HEK293 (cell line): Measurements from ENCODE around the gene IST1.

ENCODE experiments used
- CTCF ChIA-PET: fragments of 350-600 bp; formaldehyde crosslinking; extraction: SDS; loops from one replicate; lab custom pipeline; 2021; ENCODE audit warnings: antibody characterized with exemption; lab: Yijun Ruan, JAX
- POLR2A ChIA-PET: fragments of 300-600 bp; formaldehyde crosslinking; extraction: SDS; loops from one replicate; lab custom pipeline; 2020; ENCODE audit warnings: antibody characterized with exemption, inconsistent platforms; lab: Yijun Ruan, JAX
- H3K27ac ChIP-seq: fragments of 200-500 bp; sonication (Bioruptor generic); 2 replicates; pipeline ENCODE4 v1.5.1; 2014; ENCODE audit warnings: low read depth, low read length, control low read depth, inconsistent platforms; ENCODE audit errors: extremely low read depth
- H3K36me3 ChIP-seq, 2 experiments: fragments of 200-500 bp in 1 of 2; sonication (Bioruptor generic) in 1 of 2; 1 replicate in 1 of 2; 2 replicates in 1 of 2; pipeline ENCODE4 v1.5.1; 2014 to 2017; ENCODE audit warnings: inconsistent platforms in 2 of 2, low read length in 2 of 2; ENCODE audit not compliant: control insufficient read depth in 2 of 2, insufficient read depth in 1 of 2
- H3K4me1 ChIP-seq: fragments of 200-500 bp; sonication (Bioruptor generic); 2 replicates; pipeline ENCODE4 v1.5.1; 2014; ENCODE audit warnings: mild to moderate bottlenecking, low read length, inconsistent platforms; ENCODE audit not compliant: control insufficient read depth, insufficient read depth
- H3K4me3 ChIP-seq: 2 replicates; pipeline ENCODE4 v1.5.1; 2011; ENCODE audit warnings: low read depth, mild to moderate bottlenecking, control low read depth, low read length, moderate library complexity
- H3K9me3 ChIP-seq: fragments of 200-500 bp; sonication (Bioruptor generic); 2 replicates; pipeline ENCODE4 v1.5.1; 2014; ENCODE audit warnings: low read depth, low read length, inconsistent platforms; ENCODE audit not compliant: control insufficient read depth, insufficient read depth
- EGR2 ChIP-seq: fragments of 450-650 bp; formaldehyde crosslinking; IDR thresholded peaks from 2 replicates; pipeline ENCODE4 v1.5.1; 2016; ENCODE audit warnings: low read depth, missing biosample characterization, missing genetic modification characterization
- FEZF1 ChIP-seq: fragments of 450-650 bp; formaldehyde crosslinking; IDR thresholded peaks from 2 replicates; pipeline ENCODE4 v1.5.1; 2016; ENCODE audit warnings: missing biosample characterization, missing genetic modification characterization
- GLI2 ChIP-seq: fragments of 450-650 bp; formaldehyde crosslinking; IDR thresholded peaks from 2 replicates; pipeline ENCODE4; 2017; ENCODE audit warnings: missing biosample characterization, missing genetic modification characterization, low read depth, borderline replicate concordance
- GLIS1 ChIP-seq: fragments of 450-650 bp; formaldehyde crosslinking; IDR thresholded peaks from 2 replicates; pipeline ENCODE4 v1.5.1; 2016; ENCODE audit warnings: missing biosample characterization, missing genetic modification characterization
- GLIS2 ChIP-seq: fragments of 450-650 bp; formaldehyde crosslinking; IDR thresholded peaks from 2 replicates; pipeline ENCODE4 v1.5.1; 2016; ENCODE audit warnings: missing biosample characterization, missing genetic modification characterization
- HOXC10 ChIP-seq: sonication (generic); formaldehyde crosslinking; IDR thresholded peaks from 2 replicates; pipeline ENCODE4 v1.8.1; 2023; ENCODE audit warnings: mild to moderate bottlenecking, missing genetic modification reagents
- KLF1 ChIP-seq: fragments of 450-650 bp; formaldehyde crosslinking; IDR thresholded peaks from 2 replicates; pipeline ENCODE4 v1.5.1; 2016; ENCODE audit warnings: missing biosample characterization, missing genetic modification characterization
- KLF10 ChIP-seq: fragments of 450-650 bp; IDR thresholded peaks from 2 replicates; pipeline ENCODE4 v1.5.1; 2018; ENCODE audit warnings: missing biosample characterization, mild to moderate bottlenecking, missing genetic modification characterization
- KLF9 ChIP-seq: fragments of 450-650 bp; formaldehyde crosslinking; IDR thresholded peaks from 2 replicates; pipeline ENCODE4 v1.5.1; 2016; ENCODE audit warnings: missing biosample characterization, missing genetic modification characterization, low read depth
- MEIS1 ChIP-seq: sonication (generic); formaldehyde crosslinking; IDR thresholded peaks from 2 replicates; pipeline ENCODE4 v1.8.1; 2022; ENCODE audit warnings: missing genetic modification reagents, mild to moderate bottlenecking, borderline replicate concordance
- MYNN ChIP-seq: fragments of 450-650 bp; formaldehyde crosslinking; IDR thresholded peaks from 2 replicates; pipeline ENCODE4 v1.5.1; 2016; ENCODE audit warnings: missing biosample characterization, missing genetic modification characterization, borderline replicate concordance
- PRDM1 ChIP-seq: fragments of 450-650 bp; formaldehyde crosslinking; IDR thresholded peaks from 2 replicates; pipeline ENCODE4; 2016; ENCODE audit warnings: missing biosample characterization, missing genetic modification characterization
- SP2 ChIP-seq: fragments of 450-650 bp; formaldehyde crosslinking; IDR thresholded peaks from 2 replicates; pipeline ENCODE4 v1.5.1; 2016; ENCODE audit warnings: missing biosample characterization, missing genetic modification characterization
- SP3 ChIP-seq: fragments of 450-650 bp; formaldehyde crosslinking; IDR thresholded peaks from 2 replicates; pipeline ENCODE4 v1.5.1; 2016; ENCODE audit warnings: missing biosample characterization, missing genetic modification characterization
- TSHZ1 ChIP-seq: fragments of 450-650 bp; formaldehyde crosslinking; IDR thresholded peaks from 2 replicates; pipeline ENCODE4 v1.5.1; 2016; ENCODE audit warnings: missing biosample characterization, missing genetic modification characterization, borderline replicate concordance
- ZBTB21 ChIP-seq: fragments of 450-650 bp; formaldehyde crosslinking; IDR thresholded peaks from 2 replicates; pipeline ENCODE4 v1.5.1; 2017; ENCODE audit warnings: missing biosample characterization, missing genetic modification characterization
- ZNF174 ChIP-seq: fragments of 450-650 bp; formaldehyde crosslinking; IDR thresholded peaks from 2 replicates; pipeline ENCODE4 v1.5.0; 2017; ENCODE audit warnings: missing biosample characterization, mild to moderate bottlenecking, missing genetic modification characterization
- ZNF18 ChIP-seq: fragments of 450-650 bp; formaldehyde crosslinking; IDR thresholded peaks from 2 replicates; pipeline ENCODE4 v1.5.1; 2016; ENCODE audit warnings: missing biosample characterization, missing genetic modification characterization
- ZNF2 ChIP-seq: fragments of 450-650 bp; formaldehyde crosslinking; IDR thresholded peaks from 2 replicates; pipeline ENCODE4 v1.5.1; 2016; ENCODE audit warnings: missing biosample characterization, missing genetic modification characterization
- ZNF274 ChIP-seq, 2 experiments: fragments of 200-500 bp in 1 of 2; fragments of 450-650 bp in 1 of 2; sonication (Bioruptor generic) in 1 of 2; formaldehyde crosslinking in 1 of 2; IDR thresholded peaks; 2 replicates each; pipeline versions ENCODE4 v1.5.1 to v1.6.1; 2014 to 2016; ENCODE audit warnings: borderline replicate concordance in 1 of 2, inconsistent platforms in 1 of 2, low read length in 1 of 2, missing biosample characterization in 1 of 2, missing genetic modification characterization in 1 of 2
- ZNF335 ChIP-seq: fragments of 450-650 bp; formaldehyde crosslinking; conservative IDR thresholded peaks from 2 replicates; pipeline ENCODE4 v1.5.1; 2016; ENCODE audit warnings: missing biosample characterization, missing genetic modification characterization
- ZNF37A ChIP-seq: fragments of 450-650 bp; IDR thresholded peaks from 2 replicates; pipeline ENCODE4 v1.5.1; 2018; ENCODE audit warnings: missing biosample characterization, missing genetic modification characterization
- ZNF423 ChIP-seq: fragments of 450-650 bp; formaldehyde crosslinking; IDR thresholded peaks from 2 replicates; pipeline ENCODE4 v1.5.1; 2016; ENCODE audit warnings: missing biosample characterization, missing genetic modification characterization
- ZNF585B ChIP-seq: fragments of 450-650 bp; formaldehyde crosslinking; IDR thresholded peaks from 2 replicates; pipeline ENCODE4 v1.5.1; 2016; ENCODE audit warnings: missing biosample characterization, missing genetic modification characterization
- ZNF654 ChIP-seq: fragments of 450-650 bp; formaldehyde crosslinking; IDR thresholded peaks from 2 replicates; pipeline ENCODE4 v1.5.1; 2016; ENCODE audit warnings: low read depth, missing biosample characterization, missing genetic modification characterization
- ZNF677 ChIP-seq: fragments of 450-650 bp; IDR thresholded peaks from 2 replicates; pipeline ENCODE4 v1.5.0; 2018; ENCODE audit warnings: missing biosample characterization, mild to moderate bottlenecking, missing genetic modification characterization, moderate library complexity
- ZNF692 ChIP-seq: fragments of 450-650 bp; formaldehyde crosslinking; IDR thresholded peaks from 2 replicates; pipeline ENCODE4 v1.5.1; 2016; ENCODE audit warnings: missing biosample characterization, missing genetic modification characterization
- ZNF76 ChIP-seq: fragments of 450-650 bp; formaldehyde crosslinking; IDR thresholded peaks from 2 replicates; pipeline ENCODE4; 2016; ENCODE audit warnings: low read depth, missing biosample characterization, missing genetic modification characterization, borderline replicate concordance

Gene IST1

DNA sequence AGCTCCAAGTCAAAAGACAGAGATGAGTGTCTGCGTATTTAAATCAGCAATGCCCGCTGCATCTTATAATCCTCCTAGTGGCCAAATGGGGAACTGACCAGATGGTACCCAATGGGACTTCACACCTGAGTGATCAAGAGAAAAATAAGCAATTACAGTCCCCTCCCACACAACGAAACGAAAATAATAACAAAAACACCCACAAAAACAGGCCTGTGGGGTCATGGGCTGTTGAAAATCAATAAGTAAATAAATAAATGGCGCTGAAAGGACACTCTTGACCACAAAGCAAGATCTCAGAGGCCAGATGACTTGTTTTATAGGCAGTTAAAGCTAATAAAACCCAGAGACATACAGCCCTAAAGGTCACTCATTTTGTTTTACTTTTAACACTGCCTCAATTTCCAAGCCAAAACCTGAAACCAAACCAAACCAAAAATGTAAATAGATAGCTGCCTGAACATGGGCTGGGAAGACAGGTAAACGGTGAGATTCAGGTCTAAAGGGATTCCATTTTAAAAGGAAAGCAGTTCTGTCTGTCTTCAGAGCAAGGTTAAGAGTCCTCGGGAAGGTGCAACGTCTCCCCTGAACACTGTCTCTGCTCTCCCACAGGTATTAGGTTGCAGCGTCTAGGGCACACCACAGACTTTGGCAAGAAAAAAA is 12.7 kb upstream of the IST1 start (continued):
- TF ChIP-seq MEIS1, result no peak
- peak; percentile 87 for TF ChIP-seq ZNF692 (tag by site-specific recombination)
- TF ChIP-seq ZBTB21 (tag by site-specific recombination), result no peak
- 0 out of 2 replicates have a peak, but pooled peaks have one; percentile 36 for TF ChIP-seq MYNN (tag by site-specific recombination)
- no peak for TF ChIP-seq GLI2 (tag by site-specific recombination)
- TF ChIP-seq EGR2 (tag by site-specific recombination), result peak; percentile 79
- TF ChIP-seq HOXC10, result no peak
- TF ChIP-seq ZNF274 (IDR thresholded peaks at IDR 0.05; ENCODE audit: low read length), result no peak
- no peak for TF ChIP-seq ZNF274 (tag by site-specific recombination; IDR thresholded peaks at IDR 0.05; ENCODE audit: borderline replicate concordance)
- TF ChIP-seq ZNF37A (tag by site-specific recombination), result no peak
- TF ChIP-seq ZNF174, result no peak
- no peak for TF ChIP-seq TSHZ1
- TF ChIP-seq ZNF18 (tag by site-specific recombination), result peak; percentile 77
- peak; percentile 16; the same call in 1 of the 2 replicates for TF ChIP-seq ZNF654 (tag by site-specific recombination)
- no peak for TF ChIP-seq ZNF76 (tag by site-specific recombination)
- TF ChIP-seq ZNF2 (tag by site-specific recombination), result no peak

DNA sequence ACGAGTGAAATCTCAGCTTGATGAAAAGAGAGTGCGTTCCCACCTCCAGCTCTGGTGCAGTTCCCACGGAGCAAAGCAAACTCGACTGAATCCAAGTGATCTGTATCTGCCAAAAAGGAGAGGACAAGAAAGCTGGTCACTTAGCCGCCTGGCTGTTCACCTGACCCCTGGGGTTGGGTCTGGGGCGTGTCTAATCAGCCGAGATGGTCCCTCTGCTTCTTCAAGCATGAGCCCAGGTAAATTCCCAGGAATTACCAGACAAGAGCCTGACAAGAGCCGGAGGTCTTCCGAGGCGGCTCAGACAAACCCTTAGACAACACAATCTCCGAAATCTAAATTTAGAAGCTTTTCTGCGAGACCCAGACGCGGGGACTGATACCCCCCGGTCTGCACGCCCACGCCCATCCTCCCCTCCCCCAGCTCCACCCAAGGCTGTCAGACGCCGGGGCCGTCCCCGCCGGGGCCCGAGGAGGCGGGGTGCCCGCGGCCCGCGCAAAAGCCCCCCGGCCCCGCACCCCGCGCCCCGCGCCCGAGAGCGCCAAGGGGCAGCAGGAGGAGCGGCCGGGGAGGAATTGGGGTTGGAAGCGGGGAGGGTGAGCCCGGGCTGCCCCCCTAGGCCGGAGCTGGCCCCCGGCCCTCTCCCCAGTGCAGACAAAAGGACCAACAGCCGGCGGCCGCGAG is 12.0 kb upstream of the IST1 start:
- CTCF ChIA-PET, result interaction anchor here (0.5 to 5.4 kb wide), 31 partner anchors 8 to 1125 kb away, joined by 3 to 59 read pairs (median 4); partner anchors contain the start of genes AP1G1, DHX38 and TXNL4B
- Histone ChIP-seq H3K9me3 (no peaks in the 10 kb centered on the region), H3K4me1 (0 out of 2 replicates have a peak, but pooled peaks cover 2% of the 10 kb centered on the region), H3K4me3 (peak overlapping the region; percentile 82), H3K27ac (peak overlapping the region; percentile 89), H3K36me3 (peaks cover 13 to 31% of the 10 kb centered on the region in 2 experiments)
- POLR2A ChIA-PET, result interaction anchor here (0.9 to 2.8 kb wide), 5 partner anchors 11 to 385 kb away, joined by 3 to 51 read pairs (median 3); partner anchors contain the start of gene IST1
- TF ChIP-seq KLF10 (tag by site-specific recombination) (no peak), FEZF1 (tag by site-specific recombination) (peak; percentile 88), ZNF692 (tag by site-specific recombination) (0 out of 2 replicates have a peak, but pooled peaks have one; percentile 4), PRDM1 (peak; percentile 81; the same call in 1 of the 2 replicates), ZNF335 (peak; percentile 80), ZNF677 (tag by site-specific recombination) (no peak), EGR2 (tag by site-specific recombination) (peak; percentile 53; the same call in 1 of the 2 replicates), ZNF585B (tag by site-specific recombination) (no peak), KLF1 (tag by site-specific recombination) (peak; percentile 85), SP3 (tag by site-specific recombination) (peak; percentile 71), SP2 (peak; percentile 34; the same call in 1 of the 2 replicates), KLF9 (tag by site-specific recombination) (peak; percentile 66; the same call in 1 of the 2 replicates), ZNF423 (tag by site-specific recombination) (0 out of 2 replicates have a peak, but pooled peaks have one; percentile 27), GLIS2 (peak; percentile 79), GLIS1 (tag by site-specific recombination) (peak; percentile 63)
